H9 (cell line): ENCODE measurements around the gene ADAMTS17. TPM values are rescaled to one million over a fixed set of nuclear protein-coding genes. Genes with fewer than 3 reads are reported as not detected.

Experiments used
- DNase-seq: peaks from one replicate; pipeline ENCODE4 v3.0.0-alpha.2; 2017
- H2AFZ ChIP-seq: one replicate; pipeline ENCODE4 v1.6.1; 2013; ENCODE audit warnings: mild to moderate bottlenecking, low read length, control low read depth, moderate library complexity
- H2AK5ac ChIP-seq: 2 replicates; pipeline ENCODE4 v1.6.1; 2013; ENCODE audit warnings: low read length, control low read depth, mixed read lengths; ENCODE audit not compliant: insufficient read length
- H2BK120ac ChIP-seq: one replicate; pipeline ENCODE4 v1.6.1; 2013; ENCODE audit warnings: low read depth, mild to moderate bottlenecking, low read length, control low read depth, inconsistent platforms; ENCODE audit not compliant: poor library complexity, severe bottlenecking
- H2BK12ac ChIP-seq: 2 replicates; pipeline ENCODE4 v1.6.1; 2013; ENCODE audit warnings: low read length, control low read depth, mixed read lengths, low read depth; ENCODE audit not compliant: insufficient read length
- H2BK15ac ChIP-seq: 2 replicates; pipeline ENCODE4 v1.6.1; 2013; ENCODE audit warnings: low read depth, low read length, control low read depth
- H2BK20ac ChIP-seq: one replicate; pipeline ENCODE4 v1.6.1; 2013; ENCODE audit warnings: low read depth, mild to moderate bottlenecking, low read length, control low read depth, inconsistent platforms; ENCODE audit not compliant: poor library complexity, severe bottlenecking
- H2BK5ac ChIP-seq: 2 replicates; pipeline ENCODE4 v1.6.1; 2013; ENCODE audit warnings: low read length, control low read depth, mixed read lengths; ENCODE audit not compliant: insufficient read length
- H3K14ac ChIP-seq: 2 replicates; pipeline ENCODE4 v1.6.1; 2013; ENCODE audit warnings: low read length, control low read depth; ENCODE audit not compliant: insufficient read depth
- H3K18ac ChIP-seq: 2 replicates; pipeline ENCODE4 v1.6.1; 2013; ENCODE audit warnings: low read depth, mild to moderate bottlenecking, mixed read lengths, low read length, control low read depth; ENCODE audit not compliant: insufficient read length
- H3K23ac ChIP-seq: 2 replicates; pipeline ENCODE4 v1.6.1; 2013; ENCODE audit warnings: low read length, control low read depth, mixed read lengths, low read depth; ENCODE audit not compliant: insufficient read length
- H3K23me2 ChIP-seq: 2 replicates; pipeline ENCODE4 v1.6.1; 2013; ENCODE audit warnings: low read depth, mild to moderate bottlenecking, mixed read lengths, low read length, control low read depth; ENCODE audit not compliant: insufficient read length, poor library complexity, severe bottlenecking
- H3K27ac ChIP-seq: 2 replicates; pipeline ENCODE4 v1.5.1; 2013; ENCODE audit warnings: low read length, control low read depth, mixed read lengths, low read depth; ENCODE audit not compliant: insufficient read length
- H3K27me3 ChIP-seq: 2 replicates; pipeline ENCODE4 v1.6.1; 2013; ENCODE audit warnings: low read length, control low read depth, inconsistent platforms; ENCODE audit not compliant: insufficient read depth
- H3K4ac ChIP-seq: 2 replicates; pipeline ENCODE4 v1.6.1; 2013; ENCODE audit warnings: low read depth, mild to moderate bottlenecking, control low read depth, inconsistent platforms, low read length, moderate library complexity
- H3K4me1 ChIP-seq: 2 replicates; pipeline ENCODE4 v1.6.1; 2013; ENCODE audit warnings: low read length, control low read depth, inconsistent platforms; ENCODE audit not compliant: insufficient read depth
- H3K4me2 ChIP-seq: 2 replicates; pipeline ENCODE4 v1.6.1; 2013; ENCODE audit warnings: low read length, control low read depth, mixed read lengths; ENCODE audit not compliant: insufficient read length, insufficient read depth
- H3K56ac ChIP-seq: 2 replicates; pipeline ENCODE4 v1.6.1; 2013; ENCODE audit warnings: low read depth, mild to moderate bottlenecking, mixed read lengths, low read length, control low read depth; ENCODE audit not compliant: insufficient read length
- H3K79me1 ChIP-seq: 2 replicates; pipeline ENCODE4 v1.6.1; 2013; ENCODE audit warnings: low read depth, mild to moderate bottlenecking, moderate library complexity, low read length, control low read depth, inconsistent platforms; ENCODE audit not compliant: insufficient read depth, poor library complexity, severe bottlenecking
- H3K79me2 ChIP-seq: 2 replicates; pipeline ENCODE4 v1.6.1; 2013; ENCODE audit warnings: low read length, control low read depth, inconsistent platforms; ENCODE audit not compliant: insufficient read depth
- H3K9ac ChIP-seq: 2 replicates; pipeline ENCODE4 v1.6.1; 2013; ENCODE audit warnings: low read length, control low read depth, mixed read lengths; ENCODE audit not compliant: insufficient read length; ENCODE audit errors: extremely low read depth
- H3K9me3 ChIP-seq: one replicate; pipeline ENCODE4 v1.6.1; 2013; ENCODE audit warnings: low read depth, low read length, inconsistent platforms; ENCODE audit not compliant: control insufficient read depth
- H3T11ph ChIP-seq: one replicate; pipeline ENCODE4 v1.6.1; 2013; ENCODE audit warnings: mild to moderate bottlenecking, low read length, control low read depth, inconsistent platforms
- H4K20me1 ChIP-seq: one replicate; pipeline ENCODE4 v1.6.1; 2013; ENCODE audit not compliant: control insufficient read depth, insufficient read length, insufficient read depth
- H4K5ac ChIP-seq: 2 replicates; pipeline ENCODE4 v1.6.1; 2013; ENCODE audit warnings: low read depth, mild to moderate bottlenecking, mixed read lengths, low read length, control low read depth; ENCODE audit not compliant: insufficient read length
- H4K8ac ChIP-seq: replicated peaks from 2 replicates; pipeline ENCODE4 v1.6.1; 2013; ENCODE audit warnings: low read length, control low read depth, mixed read lengths, low read depth; ENCODE audit not compliant: insufficient read length
- H4K91ac ChIP-seq: 2 replicates; pipeline ENCODE4 v1.6.1; 2013; ENCODE audit warnings: low read depth, mild to moderate bottlenecking, moderate library complexity, mixed read lengths, low read length, control low read depth; ENCODE audit not compliant: insufficient read length
- H3K27ac Mint-ChIP-seq, 3 experiments: 2 replicates in 2 of 3; 3 replicates in 1 of 3; pipeline ENCODE4 v1.8.0; 2020 to 2021; ENCODE audit warnings: mixed read lengths in 3 of 3, mild to moderate bottlenecking in 1 of 3, moderate library complexity in 1 of 3
- H3K27me3 Mint-ChIP-seq: 2 replicates; pipeline ENCODE4 v1.8.0; 2021; ENCODE audit warnings: low read depth, mild to moderate bottlenecking, moderate library complexity, mixed read lengths
- H3K36me3 Mint-ChIP-seq, 3 experiments: 2 replicates in 2 of 3; 3 replicates in 1 of 3; pipeline ENCODE4 v1.8.0; 2020 to 2021; ENCODE audit warnings: low read depth in 3 of 3, mixed read lengths in 3 of 3; ENCODE audit not compliant: insufficient read depth in 1 of 3
- H3K4me1 Mint-ChIP-seq, 2 experiments: 2 replicates each; pipeline ENCODE4 v1.8.0; 2020; ENCODE audit warnings: mixed read lengths in 2 of 2
- H3K4me3 Mint-ChIP-seq, 2 experiments: 2 replicates in 1 of 2; 3 replicates in 1 of 2; pipeline ENCODE4 v1.8.0; 2020 to 2021; ENCODE audit warnings: mild to moderate bottlenecking in 2 of 2, mixed read lengths in 2 of 2, moderate library complexity in 1 of 2
- H3K9me3 Mint-ChIP-seq, 2 experiments: 2 replicates in 1 of 2; 3 replicates in 1 of 2; pipeline ENCODE4 v1.8.0; 2020; ENCODE audit warnings: mild to moderate bottlenecking in 2 of 2, mixed read lengths in 2 of 2, moderate library complexity in 1 of 2
- CTCF ChIP-seq: fragments of 200-600 bp; sonication (generic); conservative IDR thresholded peaks from 3 replicates; pipeline ENCODE4 v1.8.0; 2021; ENCODE audit warnings: antibody characterized with exemption, mild to moderate bottlenecking
- WGBS: extraction: QIAGEN DNeasy Blood & Tissue Kit; methylation state at CpG from one replicate; pipeline ENCODE4 v1.1.7; 2013; ENCODE audit warnings: missing lambda C conversion rate, low lambda C conversion rate, mixed read lengths; ENCODE audit not compliant: insufficient read length; ENCODE audit errors: extremely low coverage; 5-methylcytosine and 5-hydroxymethylcytosine counted together
- total RNA-seq: library from RNA; stranded (reverse); gene quantifications from 2 replicates; pipeline ENCODE4 v1.2.1, GENCODE V29; 2021

ADAMTS17 gene
- total RNA-seq, 1 experiment from 2014 or later, result 2.9 TPM

- H3K4me3 Mint-ChIP-seq, result no peak overlapping the region; a peak in 1 of 5 replicates
- no peak overlapping the region for H3K9ac ChIP-seq
- no peaks in the 10 kb centered on the region for H3K4me1 ChIP-seq
- no peak overlapping the region for H3K4me2 ChIP-seq
- no peaks in the 10 kb centered on the region for H3K36me3 Mint-ChIP-seq
- peaks cover 5 to 8% of the 10 kb centered on the region in 2 experiments for H3K4me1 Mint-ChIP-seq
- H3K27me3 Mint-ChIP-seq, result peaks cover 45% of the 10 kb centered on the region
- H3K14ac ChIP-seq, result no peak overlapping the region
- no peak overlapping the region for H3K56ac ChIP-seq
- H3K27me3 ChIP-seq, result peaks cover 1% of the 10 kb centered on the region
- H2BK5ac ChIP-seq, result no peak overlapping the region
- H3K4ac ChIP-seq, result no peak overlapping the region
- H4K5ac ChIP-seq, result no peak overlapping the region
- no peak for TF ChIP-seq CTCF
- H2BK15ac ChIP-seq, result no peak overlapping the region
- H3K27ac ChIP-seq, result no peak overlapping the region
- no peaks in the 10 kb centered on the region for H3K23me2 ChIP-seq
- H2AK5ac ChIP-seq, result no peak overlapping the region
- DNase-seq, result no peak
- H2AFZ ChIP-seq, result no peak overlapping the region
- no peaks in the 10 kb centered on the region; a peak in 1 of 5 replicates for H3K9me3 Mint-ChIP-seq
- no peak overlapping the region for H4K91ac ChIP-seq
- no CpG with 5 or more reads among the region's 11 CpGs for WGBS
- H3K27ac Mint-ChIP-seq, result no peak overlapping the region
- H3K79me2 ChIP-seq, result no peaks in the 10 kb centered on the region
- no peak overlapping the region for H2BK120ac ChIP-seq
- H4K8ac ChIP-seq, result no peak overlapping the region
- no peak overlapping the region for H2BK20ac ChIP-seq
- no peak overlapping the region for H2BK12ac ChIP-seq
- H3K9me3 ChIP-seq, result no peaks in the 10 kb centered on the region
- H4K20me1 ChIP-seq, result no peaks in the 10 kb centered on the region
- H3K79me1 ChIP-seq, result no peaks in the 10 kb centered on the region
- no peak overlapping the region for H3T11ph ChIP-seq
- no peak overlapping the region for H3K23ac ChIP-seq
- H3K18ac ChIP-seq, result no peak overlapping the region
Measured at GRCh38 chr15:100058458-100058857, 283.3 kb downstream of the ADAMTS17 start.
